HG03159 (cell line): Measurements from ENCODE around the gene CEP85.

ENCODE experiments used
- ATAC-seq: cut with Tn5 transposase; IDR thresholded peaks from one replicate; pipeline ENCODE4 v1.9.1; 2021; ENCODE audit warnings: mild to moderate bottlenecking, moderate library complexity; ENCODE audit not compliant: unreplicated experiment

Gene CEP85

DNA sequence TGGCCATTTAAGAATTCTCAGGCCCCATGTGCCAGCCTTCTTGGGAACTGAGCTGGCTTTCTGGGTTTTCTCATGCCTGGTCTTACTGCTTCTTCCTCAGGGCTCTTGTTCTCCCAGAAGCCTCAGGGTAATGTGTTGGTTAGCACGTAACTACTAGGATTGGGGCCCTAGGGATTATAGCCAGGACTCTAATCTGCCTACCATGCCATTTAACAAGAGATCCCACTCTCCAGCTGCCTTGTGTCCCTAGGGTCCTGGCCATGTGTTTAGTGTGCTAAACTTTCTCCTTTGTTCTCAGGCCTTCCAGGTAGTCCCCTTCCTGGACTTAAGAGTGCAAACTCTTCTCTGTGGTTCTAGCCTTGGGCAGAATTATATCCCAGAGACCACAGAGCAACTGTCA lies 43.7 kb downstream of the CEP85 start:
- ATAC-seq: no peak

DNA sequence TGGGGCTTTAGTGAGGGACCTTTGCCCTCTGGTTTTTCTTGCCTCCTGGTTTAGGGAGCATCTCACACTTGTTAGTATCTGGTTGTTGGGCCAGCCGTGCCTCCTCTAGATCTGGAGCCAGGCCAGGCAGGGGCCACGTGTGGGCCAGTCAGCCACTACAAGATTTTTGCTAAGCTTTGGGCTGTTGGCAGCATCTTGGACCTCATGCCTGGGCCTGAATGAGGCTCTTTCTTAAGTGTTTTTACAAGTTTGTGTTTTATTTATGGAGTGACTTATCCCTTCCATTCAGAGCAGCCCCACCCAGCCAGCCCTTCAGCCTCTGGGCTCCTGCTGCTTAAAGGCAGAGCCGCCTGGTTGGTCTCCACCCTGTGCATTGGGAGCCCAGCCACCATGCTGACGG lies 44.3 kb downstream of the CEP85 start:
- no peak for ATAC-seq

DNA sequence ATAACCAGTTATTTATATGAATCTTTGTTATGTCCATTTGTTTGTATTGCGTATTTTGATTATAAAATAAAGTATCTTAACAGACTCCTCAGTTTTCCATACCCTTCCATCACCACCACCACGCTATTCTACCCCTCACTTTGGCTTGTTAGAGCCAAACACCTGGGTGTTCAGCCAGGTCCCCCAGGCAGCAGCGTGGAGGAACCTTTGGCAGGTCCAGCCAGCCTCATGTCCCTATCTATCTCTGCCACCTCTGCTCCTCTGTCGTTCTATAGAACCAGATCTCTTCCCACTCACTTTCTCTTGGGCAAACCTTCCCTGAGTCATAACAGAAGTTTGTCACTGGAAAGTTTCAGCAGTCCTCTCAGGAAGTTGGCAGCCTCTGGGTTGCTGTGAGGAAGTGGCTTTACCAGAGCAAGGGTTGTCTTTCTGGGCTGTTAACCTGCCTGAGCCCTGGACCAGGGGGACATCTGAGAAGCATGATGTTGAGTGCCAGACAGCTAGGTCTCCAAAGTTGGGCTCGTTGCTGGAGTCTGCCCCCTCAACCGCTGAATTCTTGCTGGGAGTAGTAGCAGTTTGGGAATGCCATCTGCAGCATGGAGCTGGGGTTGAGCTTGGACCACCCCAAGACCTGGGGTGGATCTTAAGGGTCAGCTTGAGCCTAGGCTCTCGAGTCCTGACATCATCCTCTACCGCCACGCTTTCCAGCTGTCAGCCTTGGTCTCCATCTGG lies 44.9 kb downstream of the CEP85 start:
- ATAC-seq: no peak

DNA sequence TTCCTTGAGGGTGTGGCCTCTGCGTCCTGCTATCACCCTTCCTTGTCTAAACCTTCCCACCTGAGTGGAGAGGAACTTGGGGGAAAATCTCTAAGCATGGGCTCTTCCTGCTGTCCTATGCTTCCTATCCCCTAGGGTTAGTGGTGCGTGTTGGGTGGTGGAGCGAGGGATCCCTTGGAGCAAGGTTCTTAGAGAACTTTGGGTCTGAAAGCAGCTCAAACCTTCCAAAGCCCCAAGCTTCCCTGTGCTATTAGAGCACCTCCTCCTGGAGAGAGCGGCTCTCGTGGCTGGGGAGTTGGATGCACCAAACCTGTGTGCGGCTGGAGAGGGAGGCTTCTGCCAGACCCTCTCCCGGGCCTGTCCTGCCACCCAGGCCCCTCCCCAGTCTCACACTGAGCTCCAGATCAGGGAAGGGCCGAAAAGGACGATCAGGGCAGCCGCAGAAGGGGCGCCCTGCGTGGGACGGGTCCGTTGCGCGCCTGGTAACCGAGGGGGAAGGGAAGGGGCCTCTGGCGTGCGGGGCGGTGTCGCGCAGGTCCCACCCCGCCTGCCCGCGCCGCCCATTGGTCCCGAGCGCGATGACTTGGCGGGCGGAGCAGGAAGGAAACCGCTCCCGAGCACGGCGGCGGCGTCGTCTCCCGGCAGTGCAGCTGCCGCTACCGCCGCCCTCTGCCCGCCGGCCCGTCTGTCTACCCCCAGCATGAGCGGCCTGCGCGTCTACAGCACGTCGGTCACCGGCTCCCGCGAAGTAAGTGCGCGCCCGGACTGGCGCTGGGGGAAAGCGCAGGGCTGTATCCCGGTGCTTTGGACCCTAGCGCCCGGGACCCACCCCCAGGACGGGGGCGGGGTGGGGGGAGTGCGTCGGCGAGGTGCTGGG lies 45.7 kb downstream of the CEP85 start, which contains the start of gene SH3BGRL3:
SH3BGRL3 (plus strand) TSS at position 631 of the 877 bp plus-strand sequence; CDS start at position 701, 70 bp downstream.
- ATAC-seq: peak; percentile 60

DNA sequence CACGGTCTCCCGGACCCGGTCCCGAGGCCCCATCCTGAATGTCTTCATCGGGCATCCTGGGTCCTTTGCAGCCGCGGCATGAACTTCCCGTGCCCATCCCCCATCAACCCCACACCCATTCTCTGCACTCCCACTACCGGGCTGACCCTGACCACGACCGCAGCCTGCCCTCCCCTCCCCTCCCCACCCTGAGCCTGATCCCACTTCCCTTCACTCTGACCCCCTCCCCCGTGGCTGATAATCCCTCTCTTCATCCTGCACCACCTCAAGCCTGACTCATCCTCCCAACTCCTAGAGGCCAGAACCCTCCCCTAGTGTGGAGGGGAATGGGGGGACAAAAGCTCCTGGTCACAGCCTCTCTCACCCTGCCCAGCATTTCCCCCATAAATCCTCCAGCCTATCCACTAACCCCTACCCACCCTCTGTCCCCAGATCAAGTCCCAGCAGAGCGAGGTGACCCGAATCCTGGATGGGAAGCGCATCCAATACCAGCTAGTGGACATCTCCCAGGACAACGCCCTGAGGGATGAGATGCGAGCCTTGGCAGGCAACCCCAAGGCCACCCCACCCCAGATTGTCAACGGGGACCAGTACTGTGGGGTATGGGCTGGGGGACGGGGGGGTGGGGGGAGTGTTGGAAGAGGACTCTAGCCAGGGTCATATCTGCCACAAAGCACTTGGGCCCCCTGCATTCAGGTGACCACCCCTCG lies 46.5 kb downstream of the CEP85 start:
- no peak for ATAC-seq

DNA sequence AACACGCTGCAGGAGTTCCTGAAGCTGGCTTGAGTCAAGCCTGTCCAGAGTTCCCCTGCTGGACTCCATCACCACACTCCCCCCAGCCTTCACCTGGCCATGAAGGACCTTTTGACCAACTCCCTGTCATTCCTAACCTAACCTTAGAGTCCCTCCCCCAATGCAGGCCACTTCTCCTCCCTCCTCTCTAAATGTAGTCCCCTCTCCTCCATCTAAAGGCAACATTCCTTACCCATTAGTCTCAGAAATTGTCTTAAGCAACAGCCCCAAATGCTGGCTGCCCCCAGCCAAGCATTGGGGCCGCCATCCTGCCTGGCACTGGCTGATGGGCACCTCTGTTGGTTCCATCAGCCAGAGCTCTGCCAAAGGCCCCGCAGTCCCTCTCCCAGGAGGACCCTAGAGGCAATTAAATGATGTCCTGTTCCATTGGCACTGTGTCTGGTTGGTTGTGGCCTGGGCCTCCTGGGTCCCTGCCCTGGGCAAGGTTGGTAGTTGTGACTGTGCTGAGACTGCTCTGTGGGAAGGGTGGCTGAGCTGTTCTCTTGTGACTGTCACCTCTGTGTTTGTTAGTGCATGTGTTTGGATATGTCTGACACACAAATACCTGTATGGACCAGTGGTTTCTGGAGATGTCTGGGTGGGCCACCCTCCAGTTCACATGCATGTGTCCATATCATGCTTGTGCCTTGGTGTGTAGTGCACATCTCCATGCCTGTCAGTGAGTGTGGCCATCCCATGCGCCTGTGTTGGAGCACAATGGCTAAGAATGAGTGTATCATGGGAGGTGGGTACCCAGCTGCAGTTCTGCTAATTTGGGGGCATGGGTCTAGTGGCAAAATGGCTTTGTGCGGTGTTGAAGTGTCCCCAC lies 47.3 kb downstream of the CEP85 start:
- no peak for ATAC-seq

DNA sequence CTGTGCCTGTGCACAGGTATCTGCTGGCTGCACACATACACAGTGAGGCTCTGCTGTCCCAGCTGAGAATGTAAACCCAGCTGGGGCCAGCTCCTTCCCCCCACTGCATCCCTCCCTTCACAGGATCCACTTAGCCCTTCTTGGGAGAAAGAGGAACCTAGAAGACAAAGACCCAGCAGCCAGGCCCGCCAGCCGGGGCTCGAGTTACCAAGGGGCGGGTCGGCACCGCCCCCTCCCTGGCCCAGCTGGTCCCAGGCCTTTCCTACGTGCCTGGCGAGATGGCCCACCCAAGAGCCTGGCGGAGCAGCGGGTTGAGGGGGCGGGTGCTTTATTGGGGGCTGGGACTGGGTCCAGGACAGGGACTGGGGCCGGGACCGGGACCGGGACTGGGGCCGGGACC lies 48.0 kb downstream of the CEP85 start:
- no peak for ATAC-seq

DNA sequence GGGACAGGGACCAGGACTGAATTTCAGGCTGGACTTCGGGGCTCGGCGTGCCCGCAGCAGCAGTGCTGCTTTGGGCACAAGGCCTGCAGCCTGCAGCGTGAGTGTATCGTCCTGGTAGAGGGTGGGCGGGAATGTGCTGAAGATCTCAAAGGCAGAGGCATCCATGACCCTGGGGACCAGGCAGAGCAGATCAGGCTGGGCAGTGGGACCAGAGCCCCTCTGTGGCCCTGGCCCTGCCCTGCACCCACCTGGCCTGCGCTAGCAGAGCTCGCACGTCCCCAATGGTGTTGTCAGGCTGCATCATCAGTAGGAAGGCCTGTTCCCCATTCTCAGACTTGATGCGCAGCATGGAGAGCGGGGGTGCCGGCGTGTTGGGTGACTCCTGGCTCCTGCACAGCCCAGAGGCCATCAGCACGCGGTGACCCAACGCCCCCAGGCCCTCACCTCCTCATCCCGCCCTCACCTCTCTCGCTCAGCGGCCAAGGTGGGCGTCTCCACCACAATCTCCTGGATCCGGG lies 48.5 kb downstream of the CEP85 start:
- no peak for ATAC-seq

DNA sequence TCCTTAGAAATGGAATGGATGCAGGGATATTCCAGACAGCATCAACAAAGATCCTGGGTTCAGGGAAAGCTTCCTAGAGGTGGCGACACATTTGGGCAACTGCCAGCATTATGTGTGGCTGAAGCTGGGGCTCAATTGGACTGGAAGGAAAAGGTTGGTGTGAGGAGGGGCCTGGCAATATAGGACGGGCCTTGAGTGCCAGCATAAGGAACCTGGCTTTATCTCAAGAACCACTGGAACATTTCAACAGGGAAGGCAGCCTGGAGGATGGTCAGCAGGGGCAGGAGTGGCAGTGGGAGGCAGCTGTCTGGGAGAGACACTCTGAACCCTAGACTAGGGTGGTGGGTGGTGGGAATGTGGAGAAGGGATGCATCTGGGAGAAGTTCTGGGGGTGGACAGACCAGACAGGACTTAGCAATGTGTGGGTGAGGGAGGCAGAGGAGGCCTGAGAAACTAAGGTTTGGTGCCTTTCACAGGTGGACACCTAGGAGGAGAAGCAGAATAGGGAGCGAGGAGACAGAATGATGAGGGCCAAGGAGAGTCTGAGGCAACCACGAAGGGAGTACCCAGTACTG lies 49.4 kb downstream of the CEP85 start:
- ATAC-seq: no peak

DNA sequence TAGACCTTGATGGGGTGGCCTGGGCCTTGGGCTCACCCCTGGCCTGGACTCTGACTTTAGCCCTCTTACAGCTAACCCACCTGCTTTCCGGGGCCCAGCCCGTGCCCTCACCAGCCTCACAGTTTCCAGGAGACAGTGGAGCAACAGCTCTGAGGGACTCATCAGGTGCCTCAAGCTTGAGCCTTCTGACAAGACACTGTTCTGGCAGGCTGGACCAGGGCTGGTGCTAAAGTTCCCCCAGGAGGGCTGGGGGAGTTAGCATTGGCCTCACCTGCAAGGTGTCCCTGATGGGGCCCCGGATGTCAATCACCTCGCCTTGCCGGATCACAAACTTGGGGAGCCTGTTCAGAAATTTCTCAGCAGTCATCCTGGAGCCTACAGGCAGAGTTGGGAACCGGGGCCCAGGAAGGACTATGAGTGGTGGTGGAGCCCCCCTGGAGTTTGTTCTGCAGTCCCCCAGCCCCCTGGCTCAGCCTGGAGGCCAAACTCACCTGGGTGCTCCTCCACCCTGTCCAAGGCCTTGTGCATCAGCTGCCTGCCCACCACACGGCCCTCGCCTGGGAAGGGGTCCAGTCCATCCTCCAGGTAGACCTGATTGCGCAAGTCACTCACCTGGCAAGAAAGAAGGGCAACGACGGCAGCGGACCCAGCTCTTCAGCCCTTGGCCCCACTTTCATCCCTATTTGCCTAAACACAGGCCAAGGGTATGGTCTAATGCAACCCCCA lies 50.0 kb downstream of the CEP85 start:
- ATAC-seq: no peak

DNA sequence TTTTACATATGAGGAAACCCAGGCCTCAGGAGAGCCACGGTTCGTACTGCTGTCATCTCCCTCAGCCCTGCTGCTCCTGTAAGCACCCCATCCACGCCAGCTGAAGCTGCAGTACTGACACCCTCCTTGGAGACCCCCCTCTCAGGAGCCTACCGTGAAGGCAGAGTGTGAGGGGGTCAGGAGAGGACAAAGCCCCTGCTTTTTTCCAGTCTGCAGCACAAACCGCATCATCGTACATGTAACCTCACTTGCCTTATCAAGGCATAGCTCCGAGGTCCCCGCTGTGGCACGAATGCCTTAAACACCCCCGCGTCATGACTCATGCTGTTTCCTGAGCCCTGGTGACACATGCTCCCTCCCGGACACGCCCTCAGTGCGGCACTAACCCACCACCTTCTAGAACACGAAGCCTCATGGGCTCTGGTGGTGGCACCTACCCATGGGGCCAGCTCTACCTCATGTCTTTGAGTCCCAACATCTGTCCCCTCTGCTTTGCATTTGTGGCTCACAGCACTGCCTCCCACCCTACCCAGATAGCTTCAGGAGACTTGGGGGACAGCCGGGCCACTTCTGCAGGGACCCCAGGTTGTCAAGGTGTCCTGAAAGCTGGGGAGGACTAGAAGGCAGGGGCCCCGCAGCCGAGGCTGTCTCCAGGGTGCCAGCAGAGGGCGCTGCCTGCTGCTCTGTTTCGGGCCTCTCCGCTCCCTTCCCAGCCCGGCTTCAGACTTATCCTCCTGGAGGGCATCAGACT lies 50.8 kb downstream of the CEP85 start:
- no peak for ATAC-seq

DNA sequence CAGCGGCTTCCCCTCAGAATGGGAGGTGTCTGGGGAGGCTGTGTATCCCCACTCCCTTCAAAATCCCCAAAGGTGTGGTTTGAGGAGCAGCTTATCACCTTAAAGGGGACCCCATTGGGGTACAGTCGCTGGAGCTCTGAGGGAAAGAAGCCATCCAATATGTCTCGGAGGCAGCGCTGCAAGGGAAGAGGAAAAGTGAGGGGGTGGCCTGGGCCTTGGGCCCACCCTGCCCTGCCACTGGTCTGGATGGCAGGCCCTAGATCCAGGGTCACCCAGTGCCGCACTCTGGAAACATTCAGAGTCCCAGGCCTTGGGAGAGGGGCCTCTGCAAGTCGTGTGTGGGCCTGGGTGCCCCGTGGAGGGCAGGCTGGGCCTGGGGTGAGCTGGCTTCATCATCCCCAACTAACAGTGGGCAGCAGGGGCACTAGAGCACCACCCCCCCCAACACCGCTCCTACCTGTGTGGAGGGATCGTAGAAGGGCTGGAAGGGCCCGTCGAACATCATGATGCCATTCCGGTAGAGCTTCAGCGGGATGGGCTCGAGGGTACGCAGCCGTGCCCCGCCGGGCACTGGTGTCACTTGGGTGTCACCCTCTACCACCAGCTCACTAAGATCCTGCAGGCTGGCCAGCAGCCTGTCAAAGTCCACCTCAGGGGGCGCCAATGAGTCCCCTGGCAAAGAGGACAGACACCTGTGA lies 51.5 kb downstream of the CEP85 start:
- no peak for ATAC-seq

DNA sequence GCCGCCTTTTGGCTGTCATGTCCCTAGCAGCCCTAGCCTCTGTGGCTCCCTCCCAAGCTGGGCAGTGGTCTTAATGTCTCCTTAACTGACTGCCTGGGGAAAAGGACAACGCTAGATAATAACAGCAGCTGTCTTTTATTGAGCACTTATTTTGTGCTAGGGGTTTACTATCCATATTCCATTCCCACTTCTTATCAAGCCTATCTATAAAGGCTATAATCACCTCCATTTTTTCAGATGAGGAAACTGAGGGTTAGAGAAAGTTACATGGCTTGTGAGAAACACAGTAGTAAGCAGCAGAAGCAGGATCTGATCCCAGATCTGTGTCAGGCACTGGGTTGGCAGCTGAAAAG lies 52.0 kb downstream of the CEP85 start:
- no peak for ATAC-seq

DNA sequence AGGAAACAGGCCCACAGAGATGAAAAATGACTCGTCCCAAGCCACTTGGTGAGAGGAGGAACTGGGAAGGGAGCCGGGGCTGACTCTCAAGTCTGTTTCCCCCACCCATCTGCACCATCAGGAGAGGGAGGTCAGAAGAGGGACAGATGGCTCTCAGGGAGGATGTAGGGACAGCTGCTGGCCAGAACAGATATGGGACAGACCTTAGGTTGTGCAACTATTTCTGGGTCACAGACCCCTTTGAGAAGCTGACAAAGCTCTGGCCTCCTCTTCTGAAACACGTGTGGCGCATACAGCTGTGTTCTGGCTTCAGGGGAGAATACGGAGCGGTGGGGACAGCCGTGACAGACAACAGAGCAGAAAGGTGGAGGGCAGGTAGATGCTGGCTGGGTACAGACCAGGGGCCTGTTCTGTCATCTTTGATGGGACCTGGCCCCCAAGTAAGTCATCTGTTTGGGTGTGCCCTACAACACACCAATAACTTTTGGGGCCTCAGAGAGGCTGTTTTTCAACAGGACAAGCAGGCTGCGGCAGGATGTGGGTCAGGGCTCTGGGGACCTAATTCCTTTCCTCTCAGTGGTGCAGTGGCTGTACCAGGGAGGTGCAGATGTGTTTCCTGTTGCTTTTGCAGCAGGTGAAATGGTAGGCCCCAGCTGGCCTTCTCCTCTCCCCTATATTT lies 53.2 kb downstream of the CEP85 start:
- ATAC-seq: peak; percentile 32

DNA sequence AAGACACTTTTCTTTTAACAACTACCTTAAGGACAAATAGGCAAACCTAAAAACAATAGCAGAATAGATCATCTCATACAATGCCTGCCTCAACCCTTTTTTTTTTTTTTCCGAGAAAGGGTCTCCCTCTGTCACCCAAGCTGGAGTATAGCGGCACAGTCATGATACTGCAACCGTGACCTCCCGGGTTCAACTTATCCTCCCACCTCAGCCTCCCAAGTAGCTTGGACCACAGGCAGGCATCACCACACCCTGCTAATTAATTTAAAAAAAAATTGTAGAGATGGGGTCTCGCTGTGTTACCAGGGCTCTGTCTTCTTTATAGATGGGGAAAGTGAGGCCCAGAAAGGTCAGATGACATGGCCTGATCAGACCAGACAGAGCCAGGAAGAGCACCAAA lies 53.8 kb downstream of the CEP85 start:
- no peak for ATAC-seq

DNA sequence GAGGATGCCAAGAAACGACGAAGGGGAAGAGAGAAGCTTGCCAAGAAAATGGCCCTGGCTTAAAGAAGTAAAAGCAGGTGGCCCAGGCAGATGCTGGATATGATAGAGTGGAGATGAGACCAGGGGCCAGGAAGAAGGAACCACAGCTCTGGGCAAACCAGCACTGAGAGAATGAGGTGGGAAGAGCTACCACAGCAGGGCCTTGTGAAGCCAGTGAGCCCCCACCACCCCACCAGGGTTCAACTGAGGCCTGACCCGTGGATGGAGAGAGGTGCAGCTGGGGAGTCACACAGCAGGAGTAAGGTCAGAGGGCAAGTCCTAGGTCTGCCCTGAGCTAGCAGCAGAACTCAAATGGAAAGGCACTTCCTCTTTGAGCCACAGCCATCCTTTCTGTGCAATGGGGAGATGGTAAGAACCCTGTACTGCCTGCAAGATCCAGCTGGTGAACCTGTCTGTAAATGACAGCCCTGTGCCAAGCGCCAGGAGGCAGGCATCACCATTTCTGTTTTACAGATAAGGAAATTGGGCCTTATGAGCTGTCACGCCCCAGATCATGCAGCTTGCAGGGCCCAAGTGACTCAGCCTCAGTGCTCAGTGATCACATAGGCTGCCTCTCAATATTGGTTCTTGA lies 54.4 kb downstream of the CEP85 start:
- ATAC-seq: no peak
